CD14-positive monocyte (primary cell): ENCODE measurements around the gene WWOX. TPM values are rescaled to one million over a fixed set of nuclear protein-coding genes. Genes with fewer than 3 reads are reported as not detected.

ENCODE experiments used
- DNase-seq, 3 donors: peaks; one replicate each; pipeline ENCODE4 v3.0.0-alpha.2; 2011 to 2022
- H2AFZ ChIP-seq: 2 replicates; pipeline ENCODE4 v1.6.0; 2012; ENCODE audit warnings: mild to moderate bottlenecking, low read depth, low read length, inconsistent platforms; ENCODE audit not compliant: insufficient read depth, poor library complexity, severe bottlenecking
- H3K27ac ChIP-seq, 2 donors: 1 replicate in 1 of 2; 2 replicates in 1 of 2; pipeline ENCODE4 v1.5.1; 2012 to 2013; ENCODE audit warnings: low read length in 2 of 2, control low read depth in 1 of 2, inconsistent platforms in 1 of 2, low read depth in 1 of 2, mild to moderate bottlenecking in 1 of 2
- H3K27me3 ChIP-seq, 2 donors: one replicate each; pipeline versions ENCODE4 v1.6.0 to v1.6.1; 2011 to 2013; ENCODE audit warnings: low read length in 2 of 2; ENCODE audit not compliant: control insufficient read depth in 2 of 2, insufficient read depth in 2 of 2
- H3K36me3 ChIP-seq, 2 donors: replicated peaks in 1 of 2; 1 replicate in 1 of 2; 2 replicates in 1 of 2; pipeline versions ENCODE4 v1.5.1 to v1.6.1; 2012 to 2013; ENCODE audit warnings: low read length in 2 of 2, control low read depth in 1 of 2, inconsistent platforms in 1 of 2, mild to moderate bottlenecking in 1 of 2; ENCODE audit not compliant: insufficient read depth in 2 of 2, control insufficient read depth in 1 of 2
- H3K4me1 ChIP-seq, 2 donors: 1 replicate in 1 of 2; 2 replicates in 1 of 2; pipeline versions ENCODE4 v1.5.1 to v1.6.1; 2012 to 2013; ENCODE audit warnings: low read length in 2 of 2, control low read depth in 1 of 2, inconsistent platforms in 1 of 2, mild to moderate bottlenecking in 1 of 2, moderate library complexity in 1 of 2; ENCODE audit not compliant: insufficient read depth in 2 of 2, control insufficient read depth in 1 of 2
- H3K4me2 ChIP-seq: replicated peaks from 2 replicates; pipeline ENCODE3; 2012; ENCODE audit warnings: low read length, moderate library complexity, mild to moderate bottlenecking; ENCODE audit not compliant: poor library complexity, severe bottlenecking; ENCODE audit errors: extremely low read depth
- H3K4me3 ChIP-seq, 3 experiments: fragments of 200-600 bp in 1 of 3; sonication (generic) in 1 of 3; replicated peaks in 1 of 3; 1 replicate in 2 of 3; 2 replicates in 1 of 3; pipeline ENCODE4 v1.5.1; 2011 to 2013; ENCODE audit warnings: low read length in 3 of 3, mild to moderate bottlenecking in 3 of 3, control low read depth in 2 of 3, low read depth in 2 of 3, inconsistent platforms in 1 of 3, moderate library complexity in 1 of 3
- H3K79me2 ChIP-seq: 2 replicates; pipeline ENCODE4 v1.6.0; 2012; ENCODE audit warnings: mild to moderate bottlenecking, control low read depth, inconsistent platforms, low read length, moderate library complexity; ENCODE audit not compliant: insufficient read depth
- H3K9ac ChIP-seq: 2 replicates; pipeline ENCODE4 v1.6.0; 2017; ENCODE audit warnings: low read length, mild to moderate bottlenecking; ENCODE audit not compliant: insufficient read depth, poor library complexity, severe bottlenecking
- H3K9me3 ChIP-seq, 2 donors: replicated peaks in 1 of 2; 1 replicate in 1 of 2; 2 replicates in 1 of 2; pipeline versions ENCODE4 v1.5.1 to v1.6.1; 2012 to 2013; ENCODE audit warnings: low read length in 2 of 2, control low read depth in 1 of 2; ENCODE audit not compliant: control insufficient read depth in 1 of 2, insufficient read depth in 1 of 2
- H4K20me1 ChIP-seq: 2 replicates; pipeline ENCODE4 v1.6.0; 2012; ENCODE audit warnings: mild to moderate bottlenecking, low read length, control low read depth, moderate library complexity; ENCODE audit not compliant: insufficient read depth
- H3K27ac Mint-ChIP-seq, 7 donors: one replicate each; pipeline ENCODE4 v1.8.0; 2020; ENCODE audit warnings: mild to moderate bottlenecking in 7 of 7, mixed read lengths in 7 of 7, moderate library complexity in 6 of 7, inconsistent platforms in 2 of 7
- H3K27me3 Mint-ChIP-seq, 3 donors: one replicate each; pipeline ENCODE4 v1.8.0; 2021 to 2022; ENCODE audit warnings: low read depth in 3 of 3, mild to moderate bottlenecking in 3 of 3, mixed read lengths in 3 of 3, moderate library complexity in 3 of 3, inconsistent platforms in 1 of 3
- H3K36me3 Mint-ChIP-seq, 2 donors: one replicate each; pipeline ENCODE4 v1.8.0; 2020; ENCODE audit warnings: mixed read lengths in 2 of 2, inconsistent platforms in 1 of 2, mild to moderate bottlenecking in 1 of 2
- H3K4me1 Mint-ChIP-seq: one replicate; pipeline ENCODE4 v1.8.0; 2020; ENCODE audit warnings: mild to moderate bottlenecking, mixed read lengths
- H3K4me3 Mint-ChIP-seq, 2 donors: one replicate each; pipeline ENCODE4 v1.8.0; 2020; ENCODE audit warnings: mild to moderate bottlenecking in 2 of 2, mixed read lengths in 2 of 2, moderate library complexity in 1 of 2
- H3K9me3 Mint-ChIP-seq, 7 donors: one replicate each; pipeline ENCODE4 v1.8.0; 2020 to 2022; ENCODE audit warnings: mixed read lengths in 7 of 7, mild to moderate bottlenecking in 6 of 7, moderate library complexity in 6 of 7, inconsistent platforms in 2 of 7
- WGBS: methylation state at CpG from one replicate; pipeline ENCODE4 v1.1.5; 2013; ENCODE audit warnings: missing lambda C conversion rate; ENCODE audit not compliant: insufficient coverage; 5-methylcytosine and 5-hydroxymethylcytosine counted together
- intact Hi-C, 2 donors: fragments of 100-400 bp; cut with micrococcal nuclease; formaldehyde crosslinking; loops; one replicate each; pipeline versions ENCODE4 v1.15.0 to v1.15.1; 2023
- polyA plus RNA-seq, 3 donors: library from polyadenylated mRNA; depleted of rRNA in 1 of 3; unstranded in 2 of 3; stranded (reverse) in 1 of 3; fragments of 300-500 nt in 2 of 3; fragments of >200 nt in 1 of 3; fragmentation: Illumina TruSeq in 2 of 3; gene quantifications; 1 replicate in 2 of 3; 2 replicates in 1 of 3; pipeline ENCODE4 v1.2.3, GENCODE V29; 2012 to 2021
- TF ChIP-seq, protein P1 (sequence below): fragments of 200-600 bp; IDR thresholded peaks from one replicate; pipeline ENCODE4 v1.8.0; 2022; ENCODE audit warnings: antibody characterized with exemption, mild to moderate bottlenecking

The WWOX gene
- polyA plus RNA-seq, 3 donors, result 4.0 to 7.0 (median 6.3) TPM

DNA sequence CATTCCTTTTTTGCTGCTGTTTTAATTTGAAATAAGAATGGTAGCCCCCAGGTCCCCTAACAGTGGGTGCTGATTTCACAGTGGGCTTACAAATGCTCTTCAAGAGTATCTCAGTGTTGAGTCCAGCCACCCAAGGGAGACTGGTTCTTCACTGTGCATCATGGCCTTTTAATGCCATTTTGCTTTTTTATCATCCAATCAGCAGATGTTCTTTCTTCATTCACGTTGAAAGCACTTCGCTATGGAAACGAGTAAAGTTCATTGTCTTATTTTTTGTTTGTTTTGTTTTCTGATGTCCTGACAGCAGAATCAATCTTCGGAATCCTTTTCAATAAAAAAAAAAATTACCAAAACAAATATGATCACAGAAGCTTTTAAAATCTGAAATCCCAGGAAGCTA, 1072.0 kb downstream of the WWOX start:
- Mint-ChIP-seq H3K4me3 (no peak overlapping the region), H3K36me3 (no peaks in the 10 kb centered on the region), H3K27me3 (peaks cover 0 to 2% (median 1%) of the 10 kb centered on the region in 3 donors), H3K4me1 (peaks cover 31% of the 10 kb centered on the region), H3K27ac (peak overlapping the region in 5 of 7 donors; percentile 17 to 93 (median 66)), H3K9me3 (peaks cover 0 to 16% (median 7%) of the 10 kb centered on the region in 7 donors)
- no peak for DNase-seq
- Histone ChIP-seq H3K4me2 (no peak overlapping the region), H3K9me3 (peaks cover 3% of the 10 kb centered on the region in 2 donors), H3K27ac (peak overlapping the region in 1 of 2 donors; percentile 66), H4K20me1 (no peaks in the 10 kb centered on the region), H3K27me3 (peaks cover 0 to 2% of the 10 kb centered on the region in 2 donors), H3K36me3 (no peaks in the 10 kb centered on the region), H3K4me1 (peaks cover 32 to 33% of the 10 kb centered on the region in 2 donors), H3K4me3 (no peak overlapping the region), H2AFZ (no peak overlapping the region), H3K9ac (no peak overlapping the region), H3K79me2 (no peaks in the 10 kb centered on the region)
- TF ChIP-seq, protein P1, sequence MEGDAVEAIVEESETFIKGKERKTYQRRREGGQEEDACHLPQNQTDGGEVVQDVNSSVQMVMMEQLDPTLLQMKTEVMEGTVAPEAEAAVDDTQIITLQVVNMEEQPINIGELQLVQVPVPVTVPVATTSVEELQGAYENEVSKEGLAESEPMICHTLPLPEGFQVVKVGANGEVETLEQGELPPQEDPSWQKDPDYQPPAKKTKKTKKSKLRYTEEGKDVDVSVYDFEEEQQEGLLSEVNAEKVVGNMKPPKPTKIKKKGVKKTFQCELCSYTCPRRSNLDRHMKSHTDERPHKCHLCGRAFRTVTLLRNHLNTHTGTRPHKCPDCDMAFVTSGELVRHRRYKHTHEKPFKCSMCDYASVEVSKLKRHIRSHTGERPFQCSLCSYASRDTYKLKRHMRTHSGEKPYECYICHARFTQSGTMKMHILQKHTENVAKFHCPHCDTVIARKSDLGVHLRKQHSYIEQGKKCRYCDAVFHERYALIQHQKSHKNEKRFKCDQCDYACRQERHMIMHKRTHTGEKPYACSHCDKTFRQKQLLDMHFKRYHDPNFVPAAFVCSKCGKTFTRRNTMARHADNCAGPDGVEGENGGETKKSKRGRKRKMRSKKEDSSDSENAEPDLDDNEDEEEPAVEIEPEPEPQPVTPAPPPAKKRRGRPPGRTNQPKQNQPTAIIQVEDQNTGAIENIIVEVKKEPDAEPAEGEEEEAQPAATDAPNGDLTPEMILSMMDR, result no peak
- intact Hi-C loops, result loop anchor here in 1 of 2 donors (2.0 kb wide), 1 partner anchor 79 kb away; no protein-coding TSS in a partner anchor
- no CpG with 5 or more reads among the region's 4 CpGs for WGBS

- H3K4me1 Mint-ChIP-seq, result peaks cover 37% of the 10 kb centered on the region
- no peak overlapping the region for H3K9ac ChIP-seq
- TF ChIP-seq, protein P1, result no peak
- peak in 1 of 3 donors; percentile 24 for DNase-seq
- H3K27ac Mint-ChIP-seq, result peak overlapping the region in 2 of 7 donors; percentile 25 to 66
- H3K27ac ChIP-seq, result no peak overlapping the region
- H3K36me3 ChIP-seq, result no peaks in the 10 kb centered on the region
- no peak overlapping the region for H3K4me2 ChIP-seq
- no peaks in the 10 kb centered on the region for H3K79me2 ChIP-seq
- no peak overlapping the region for H3K4me3 Mint-ChIP-seq
- no peaks in the 10 kb centered on the region for H4K20me1 ChIP-seq
- H3K4me3 ChIP-seq, result no peak overlapping the region
- peaks cover 0 to 4% (median 3%) of the 10 kb centered on the region in 3 donors for H3K27me3 Mint-ChIP-seq
- H3K27me3 ChIP-seq, result peaks cover 0 to 2% of the 10 kb centered on the region in 2 donors
- H2AFZ ChIP-seq, result no peak overlapping the region
- no peaks in the 10 kb centered on the region for H3K36me3 Mint-ChIP-seq
- intact Hi-C loops, result loop anchor here in 1 of 2 donors (2.0 kb wide), 1 partner anchor 79 kb away; no protein-coding TSS in a partner anchor
- peaks cover 0 to 17% (median 7%) of the 10 kb centered on the region in 7 donors for H3K9me3 Mint-ChIP-seq
- peaks cover 3% of the 10 kb centered on the region in 2 donors for H3K9me3 ChIP-seq
- WGBS, result 85% methylated on average over 14 of the region's 15 CpGs
- H3K4me1 ChIP-seq, result peaks cover 32 to 33% of the 10 kb centered on the region in 2 donors
Measured at GRCh38 chr16:79171931-79172705, 1072.7 kb downstream of the WWOX start.
